PFSK-1 (cell line): ENCODE results near the gene CCIN.

Experiments used
- FOXP2 ChIP-seq: optimal IDR thresholded peaks from 2 replicates; pipeline ENCODE3; 2011; ENCODE audit warnings: borderline replicate concordance, control low read depth, inconsistent platforms; ENCODE audit not compliant: insufficient read depth; ENCODE audit errors: extremely low read length, extremely low read depth
- POLR2AphosphoS5 ChIP-seq: IDR thresholded peaks from 2 replicates; pipeline ENCODE4 v1.6.1; 2012; ENCODE audit warnings: low read depth, mild to moderate bottlenecking, control low read depth, low read length, moderate library complexity
- REST ChIP-seq, 2 experiments: IDR thresholded peaks; 2 replicates each; pipeline versions ENCODE4 v1.6.1 to v1.8.0; 2011 to 2012; ENCODE audit warnings: low read depth in 2 of 2, low read length in 2 of 2, control low read depth in 1 of 2, inconsistent platforms in 1 of 2, mild to moderate bottlenecking in 1 of 2, moderate library complexity in 1 of 2; ENCODE audit not compliant: insufficient read depth in 1 of 2
- SIN3A ChIP-seq: IDR thresholded peaks from 2 replicates; pipeline ENCODE4 v1.6.1; 2012; ENCODE audit warnings: mild to moderate bottlenecking, low read length, moderate library complexity, borderline replicate concordance; ENCODE audit not compliant: insufficient read depth
- TAF1 ChIP-seq: IDR thresholded peaks from 2 replicates; pipeline ENCODE4 v1.6.1; 2012; ENCODE audit warnings: low read length, control low read depth, borderline replicate concordance; ENCODE audit not compliant: insufficient read depth

Gene CCIN

GRCh38 chr9:36173861-36174260 is 4.7 kb downstream of the CCIN start:
- TF ChIP-seq FOXP2 (no peak), REST (IDR thresholded peaks at IDR 0.05; ENCODE audit: insufficient read depth in 1 of 2, low read depth in 2 of 2, low read length in 2 of 2) (no peak), POLR2AphosphoS5 (no peak), SIN3A (no peak), TAF1 (no peak)

- TF ChIP-seq FOXP2 (no peak), POLR2AphosphoS5 (no peak), SIN3A (no peak), TAF1 (no peak), REST (IDR thresholded peaks at IDR 0.05; ENCODE audit: insufficient read depth in 1 of 2, low read depth in 2 of 2, low read length in 2 of 2) (no peak)
These were observed 5.1 kb downstream of the CCIN start for GRCh38 chr9:36174271-36174670.

- TF ChIP-seq POLR2AphosphoS5 (no peak), REST (IDR thresholded peaks at IDR 0.05; ENCODE audit: insufficient read depth in 1 of 2, low read depth in 2 of 2, low read length in 2 of 2) (no peak), FOXP2 (no peak), TAF1 (no peak), SIN3A (no peak)
These were observed 5.5 kb downstream of the CCIN start for GRCh38 chr9:36174731-36175130.

- no peak for TF ChIP-seq TAF1
- TF ChIP-seq SIN3A = no peak
- no peak for TF ChIP-seq POLR2AphosphoS5
- no peak for TF ChIP-seq FOXP2
- no peak for TF ChIP-seq REST (IDR thresholded peaks at IDR 0.05; ENCODE audit: insufficient read depth in 1 of 2, low read depth in 2 of 2, low read length in 2 of 2)
These were observed 8.4 kb downstream of the CCIN start for GRCh38 chr9:36177571-36177970.

GRCh38 chr9:36187414-36187813 is 18.2 kb downstream of the CCIN start:
- TF ChIP-seq POLR2AphosphoS5 (no peak), SIN3A (no peak), TAF1 (no peak), FOXP2 (no peak), REST (IDR thresholded peaks at IDR 0.05; ENCODE audit: insufficient read depth in 1 of 2, low read depth in 2 of 2, low read length in 2 of 2) (no peak)
